Body of pancreas (tissue), 4 donors: Measurements from ENCODE around the gene GSTT2B.
"Not testable (repeated sequence)": the region's sequence is repeated elsewhere in the genome, so short reads cannot be mapped to it uniquely, and the experiment has no call there.

Experiments used
- POLR2A ChIP-seq, 3 donors: fragments of 450-650 bp; IDR thresholded peaks; one replicate each; pipeline ENCODE4 v1.6.1; 2016; ENCODE audit warnings: antibody characterized with exemption in 3 of 3, mild to moderate bottlenecking in 2 of 3
- TF ChIP-seq, protein P1 (sequence below), 7 experiments: fragments of 450-650 bp in 4 of 7; fragments of 200-600 bp in 3 of 7; sonication (generic) in 3 of 7; IDR thresholded peaks; one replicate each; pipeline ENCODE4 v1.5.1; 2016 to 2019; ENCODE audit warnings: antibody characterized with exemption in 7 of 7

DNA sequence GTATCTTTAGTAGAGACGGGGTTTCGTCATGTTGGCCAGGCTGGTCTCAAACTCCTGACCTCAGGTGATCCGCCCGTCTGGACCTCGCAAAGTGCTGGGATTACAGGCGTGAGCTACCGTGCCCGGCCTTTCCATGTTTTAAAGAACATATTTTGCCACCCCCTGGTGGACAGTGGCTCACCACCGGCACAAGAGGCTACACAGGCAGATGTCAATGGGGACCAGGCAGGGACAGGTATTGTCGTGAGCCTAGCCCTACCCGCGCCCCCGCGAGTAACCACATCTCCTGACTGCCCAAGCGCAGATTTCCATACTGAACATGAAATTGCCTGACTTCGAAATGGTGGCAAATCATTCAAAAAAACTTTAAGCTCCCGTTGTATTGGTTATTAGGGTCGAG is 5.1 kb upstream of the GSTT2B start:
- TF ChIP-seq, protein P1, sequence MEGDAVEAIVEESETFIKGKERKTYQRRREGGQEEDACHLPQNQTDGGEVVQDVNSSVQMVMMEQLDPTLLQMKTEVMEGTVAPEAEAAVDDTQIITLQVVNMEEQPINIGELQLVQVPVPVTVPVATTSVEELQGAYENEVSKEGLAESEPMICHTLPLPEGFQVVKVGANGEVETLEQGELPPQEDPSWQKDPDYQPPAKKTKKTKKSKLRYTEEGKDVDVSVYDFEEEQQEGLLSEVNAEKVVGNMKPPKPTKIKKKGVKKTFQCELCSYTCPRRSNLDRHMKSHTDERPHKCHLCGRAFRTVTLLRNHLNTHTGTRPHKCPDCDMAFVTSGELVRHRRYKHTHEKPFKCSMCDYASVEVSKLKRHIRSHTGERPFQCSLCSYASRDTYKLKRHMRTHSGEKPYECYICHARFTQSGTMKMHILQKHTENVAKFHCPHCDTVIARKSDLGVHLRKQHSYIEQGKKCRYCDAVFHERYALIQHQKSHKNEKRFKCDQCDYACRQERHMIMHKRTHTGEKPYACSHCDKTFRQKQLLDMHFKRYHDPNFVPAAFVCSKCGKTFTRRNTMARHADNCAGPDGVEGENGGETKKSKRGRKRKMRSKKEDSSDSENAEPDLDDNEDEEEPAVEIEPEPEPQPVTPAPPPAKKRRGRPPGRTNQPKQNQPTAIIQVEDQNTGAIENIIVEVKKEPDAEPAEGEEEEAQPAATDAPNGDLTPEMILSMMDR (IDR thresholded peaks at IDR 0.05), result not testable (repeated sequence)
- not testable (repeated sequence) for TF ChIP-seq POLR2A (IDR thresholded peaks at IDR 0.05)
